Stimulated activated naive CD8-positive, alpha-beta T cell treated with anti-CD3 and anti-CD28 coated beads, Interleukin-15, Interleukin-2, amounts not matched to agents 100 U/mL and 50 U/mL, for 24 hours (primary cell): ENCODE results near the gene NEURL4.

Source experiments
- ATAC-seq: fragments of 150-1000 bp; cut with Tn5 transposase; one replicate; pipeline ENCODE4 v1.10.0; 2021
- DNase-seq: peaks from one replicate; pipeline ENCODE4 v3.0.0; 2021

NEURL4 gene

DNA sequence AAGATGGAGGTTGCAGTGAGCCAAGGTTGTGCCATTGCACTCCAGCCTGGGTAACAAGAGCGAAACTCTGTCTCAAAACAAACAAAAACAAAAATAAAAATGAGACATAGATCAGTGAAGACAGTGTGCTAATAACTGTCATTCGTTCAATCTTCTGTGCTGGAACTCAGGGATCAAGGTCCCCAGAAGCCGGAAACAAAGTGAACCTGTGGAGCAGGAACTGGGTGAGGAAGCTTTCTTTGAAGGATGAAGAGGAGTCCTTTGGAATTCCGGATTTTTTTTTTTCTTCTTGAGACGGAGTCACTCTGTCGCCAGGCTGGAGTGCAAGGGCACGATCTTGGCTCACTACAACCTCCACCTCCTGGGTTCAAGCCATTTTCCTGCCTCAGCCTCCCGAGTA, 49.7 kb downstream of the NEURL4 start:
- no peak for ATAC-seq

GRCh38 chr17:7266784-7267183, 62.4 kb downstream of the NEURL4 start:
- no peak for ATAC-seq

More for the DNA sequence above, 49.7 kb downstream of the NEURL4 start:
- no peak for DNase-seq

More at GRCh38 chr17:7266784-7267183, 62.4 kb downstream of the NEURL4 start:
- DNase-seq, result no peak
